SK-N-MC (cell line): Measurements from ENCODE around the gene LMX1A.

Experiments
- EZH2 ChIP-seq: fragments of 200-600 bp; sonication (generic); IDR thresholded peaks from one replicate; pipeline ENCODE4 v1.6.1; 2017; ENCODE audit warnings: antibody characterized with exemption
- FOXP2 ChIP-seq: optimal IDR thresholded peaks from 2 replicates; pipeline ENCODE3; 2011; ENCODE audit warnings: mild to moderate bottlenecking, moderate library complexity; ENCODE audit not compliant: insufficient read depth; ENCODE audit errors: extremely low read length, control extremely low read depth
- POLR2AphosphoS5 ChIP-seq: IDR thresholded peaks from 2 replicates; pipeline ENCODE4 v1.6.1; 2012; ENCODE audit warnings: mild to moderate bottlenecking, low read depth, low read length, borderline replicate concordance

GRCh38 chr1:165330483-165330882 is 26.0 kb downstream of the LMX1A start:
- TF ChIP-seq POLR2AphosphoS5 (no peak), FOXP2 (no peak), EZH2 (no peak)
